ENCODE measurements around the gene CHST2. TPM values are rescaled to one million over a fixed set of nuclear protein-coding genes. Genes with fewer than 3 reads are reported as not detected.
"Not testable (repeated sequence)": the region's sequence is repeated elsewhere in the genome, so short reads cannot be mapped to it uniquely, and the experiment has no call there.

CHST2 gene
- 1 to 10 TPM; 2.4 to 3.0 TPM for total RNA-seq

- POLR2A ChIA-PET, result interaction anchor here (2.8 kb wide), 1 partner anchor 52 kb away, joined by 11 read pairs; no protein-coding TSS in a partner anchor
Measured at GRCh38 chr3:143119009-143119914, at the start of gene CHST2. Gene CHST2 (plus strand): TSS chr3:143119771. CDS start chr3:143120817, 1,046 bp downstream.

GRCh38 chr3:143070977-143071551 lies 48.5 kb upstream of the CHST2 start:
- DNase-seq (no peak), ATAC-seq (ENCODE audit: low read depth) (no peak)
- no peak overlapping the region for H3K4me3 Mint-ChIP-seq
- H3K4me1 Mint-ChIP-seq, result no peaks in the 10 kb centered on the region
- no peaks in the 10 kb centered on the region for H3K9me3 Mint-ChIP-seq
- POLR2A ChIA-PET, result no interaction called here
- no peaks in the 10 kb centered on the region for H3K36me3 Mint-ChIP-seq
- H3K27me3 Mint-ChIP-seq, result peaks cover 3% of the 10 kb centered on the region
- H3K27ac Mint-ChIP-seq, result no peak overlapping the region

More at GRCh38 chr3:143119009-143119914, at the start of gene CHST2:
- Mint-ChIP-seq H3K36me3 (no peaks in the 10 kb centered on the region), H3K4me3 (peak within 1 kb of the TSS; percentile 91), H3K4me1 (peaks cover 27% of the 10 kb centered on the region), H3K27me3 (peaks cover 12% of the 10 kb centered on the region), H3K9me3 (no peaks in the 10 kb centered on the region), H3K27ac (peak within 1 kb of the TSS; percentile 76)
- DNase-seq (peak; percentile 82), ATAC-seq (ENCODE audit: low read depth) (peak; percentile 76)

- no peak overlapping the region for H3K4me3 Mint-ChIP-seq
- no peak for DNase-seq
- ATAC-seq (ENCODE audit: low read depth), result no peak
- peaks cover 3% of the 10 kb centered on the region for H3K27me3 Mint-ChIP-seq
- H3K36me3 Mint-ChIP-seq, result no peaks in the 10 kb centered on the region
- POLR2A ChIA-PET, result no interaction called here
- H3K9me3 Mint-ChIP-seq, result no peaks in the 10 kb centered on the region
- H3K4me1 Mint-ChIP-seq, result no peaks in the 10 kb centered on the region
- no peak overlapping the region for H3K27ac Mint-ChIP-seq
Measured at GRCh38 chr3:143071776-143072175, 47.8 kb upstream of the CHST2 start.

- DNase-seq; H3K4me3 Mint-ChIP-seq; H3K4me1 Mint-ChIP-seq; H3K9me3 Mint-ChIP-seq; ATAC-seq (ENCODE audit: low read depth); POLR2A ChIA-PET; H3K27me3 Mint-ChIP-seq; H3K27ac Mint-ChIP-seq; H3K36me3 Mint-ChIP-seq: not testable (repeated sequence)
Measured at GRCh38 chr3:143072298-143073020, 47.1 kb upstream of the CHST2 start.

- H3K4me1 Mint-ChIP-seq; POLR2A ChIA-PET; H3K27me3 Mint-ChIP-seq; DNase-seq; ATAC-seq (ENCODE audit: low read depth); H3K4me3 Mint-ChIP-seq; H3K36me3 Mint-ChIP-seq; H3K27ac Mint-ChIP-seq; H3K9me3 Mint-ChIP-seq: not testable (repeated sequence)
Measured at GRCh38 chr3:143073541-143073940, 46.0 kb upstream of the CHST2 start.

GRCh38 chr3:143073983-143074382 lies 45.6 kb upstream of the CHST2 start:
- H3K9me3 Mint-ChIP-seq; H3K4me3 Mint-ChIP-seq; H3K27ac Mint-ChIP-seq; H3K36me3 Mint-ChIP-seq; DNase-seq; ATAC-seq (ENCODE audit: low read depth); H3K27me3 Mint-ChIP-seq; POLR2A ChIA-PET; H3K4me1 Mint-ChIP-seq: not testable (repeated sequence)

- ATAC-seq (ENCODE audit: low read depth) (no peak), DNase-seq (no peak)
- H3K27me3 Mint-ChIP-seq, result peaks cover 5% of the 10 kb centered on the region
- no peak overlapping the region for H3K27ac Mint-ChIP-seq
- no peaks in the 10 kb centered on the region for H3K4me1 Mint-ChIP-seq
- POLR2A ChIA-PET, result no interaction called here
- H3K4me3 Mint-ChIP-seq, result no peak overlapping the region
- H3K9me3 Mint-ChIP-seq, result no peaks in the 10 kb centered on the region
- H3K36me3 Mint-ChIP-seq, result no peaks in the 10 kb centered on the region
Measured at GRCh38 chr3:143078883-143079282, 40.7 kb upstream of the CHST2 start.

- Mint-ChIP-seq H3K9me3 (peaks cover 2% of the 10 kb centered on the region), H3K4me1 (no peaks in the 10 kb centered on the region), H3K36me3 (no peaks in the 10 kb centered on the region), H3K27ac (no peak overlapping the region), H3K27me3 (peaks cover 5% of the 10 kb centered on the region), H3K4me3 (no peak overlapping the region)
- ATAC-seq (ENCODE audit: low read depth) (no peak), DNase-seq (no peak)
- POLR2A ChIA-PET, result no interaction called here
Measured at GRCh38 chr3:143080196-143080595, 39.4 kb upstream of the CHST2 start.

GRCh38 chr3:143081365-143081764 lies 38.2 kb upstream of the CHST2 start:
- H3K27me3 Mint-ChIP-seq, result peaks cover 5% of the 10 kb centered on the region
- POLR2A ChIA-PET, result no interaction called here
- no peaks in the 10 kb centered on the region for H3K36me3 Mint-ChIP-seq
- H3K4me3 Mint-ChIP-seq, result no peak overlapping the region
- peaks cover 2% of the 10 kb centered on the region for H3K9me3 Mint-ChIP-seq
- no peak for ATAC-seq (ENCODE audit: low read depth)
- no peak overlapping the region for H3K27ac Mint-ChIP-seq
- H3K4me1 Mint-ChIP-seq, result no peaks in the 10 kb centered on the region
- DNase-seq, result no peak

GRCh38 chr3:143081844-143082778 lies 37.5 kb upstream of the CHST2 start:
- Mint-ChIP-seq H3K4me3 (no peak overlapping the region), H3K27me3 (peaks cover 5% of the 10 kb centered on the region), H3K9me3 (peaks cover 2% of the 10 kb centered on the region), H3K4me1 (no peaks in the 10 kb centered on the region), H3K36me3 (no peaks in the 10 kb centered on the region), H3K27ac (no peak overlapping the region)
- POLR2A ChIA-PET, result no interaction called here
- DNase-seq (no peak), ATAC-seq (ENCODE audit: low read depth) (no peak)

GRCh38 chr3:143083781-143084180 lies 35.8 kb upstream of the CHST2 start:
- H3K4me1 Mint-ChIP-seq, result no peaks in the 10 kb centered on the region
- DNase-seq, result no peak
- no peak overlapping the region for H3K4me3 Mint-ChIP-seq
- H3K27ac Mint-ChIP-seq, result no peak overlapping the region
- H3K36me3 Mint-ChIP-seq, result no peaks in the 10 kb centered on the region
- POLR2A ChIA-PET, result interaction anchor here (1.1 kb wide), 1 partner anchor 12 kb away, joined by 3 read pairs; no protein-coding TSS in a partner anchor
- peaks cover 2% of the 10 kb centered on the region for H3K9me3 Mint-ChIP-seq
- H3K27me3 Mint-ChIP-seq, result peaks cover 5% of the 10 kb centered on the region
- ATAC-seq (ENCODE audit: low read depth), result no peak

GRCh38 chr3:143084856-143085731 lies 34.5 kb upstream of the CHST2 start:
- no peak for DNase-seq
- POLR2A ChIA-PET, result interaction anchor here (1.1 kb wide), 1 partner anchor 11 kb away, joined by 3 read pairs; no protein-coding TSS in a partner anchor
- Mint-ChIP-seq H3K9me3 (peaks cover 2% of the 10 kb centered on the region), H3K4me3 (no peak overlapping the region), H3K36me3 (no peaks in the 10 kb centered on the region), H3K27me3 (peaks cover 5% of the 10 kb centered on the region), H3K4me1 (no peaks in the 10 kb centered on the region), H3K27ac (no peak overlapping the region)
- ATAC-seq (ENCODE audit: low read depth), result no peak
